ENCODE data around the gene SHISA4.

- TF ChIP-seq, protein P1, sequence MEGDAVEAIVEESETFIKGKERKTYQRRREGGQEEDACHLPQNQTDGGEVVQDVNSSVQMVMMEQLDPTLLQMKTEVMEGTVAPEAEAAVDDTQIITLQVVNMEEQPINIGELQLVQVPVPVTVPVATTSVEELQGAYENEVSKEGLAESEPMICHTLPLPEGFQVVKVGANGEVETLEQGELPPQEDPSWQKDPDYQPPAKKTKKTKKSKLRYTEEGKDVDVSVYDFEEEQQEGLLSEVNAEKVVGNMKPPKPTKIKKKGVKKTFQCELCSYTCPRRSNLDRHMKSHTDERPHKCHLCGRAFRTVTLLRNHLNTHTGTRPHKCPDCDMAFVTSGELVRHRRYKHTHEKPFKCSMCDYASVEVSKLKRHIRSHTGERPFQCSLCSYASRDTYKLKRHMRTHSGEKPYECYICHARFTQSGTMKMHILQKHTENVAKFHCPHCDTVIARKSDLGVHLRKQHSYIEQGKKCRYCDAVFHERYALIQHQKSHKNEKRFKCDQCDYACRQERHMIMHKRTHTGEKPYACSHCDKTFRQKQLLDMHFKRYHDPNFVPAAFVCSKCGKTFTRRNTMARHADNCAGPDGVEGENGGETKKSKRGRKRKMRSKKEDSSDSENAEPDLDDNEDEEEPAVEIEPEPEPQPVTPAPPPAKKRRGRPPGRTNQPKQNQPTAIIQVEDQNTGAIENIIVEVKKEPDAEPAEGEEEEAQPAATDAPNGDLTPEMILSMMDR (IDR thresholded peaks at IDR 0.05): no peak
- TF ChIP-seq EZH2phosphoT487 (IDR thresholded peaks at IDR 0.05) (no peak), EZH2 (IDR thresholded peaks at IDR 0.05) (no peak)
These were observed 43.2 kb upstream of the SHISA4 start for GRCh38 chr1:201845331-201846083.

Measured in neural progenitor cell (in vitro differentiated cells).